ENCODE measurements around the gene CTRB1.
A peak's percentile ranks its signal among the peaks of the same experiment; 100 is the strongest.
"Not testable (repeated sequence)": the region's sequence is repeated elsewhere in the genome, so short reads cannot be mapped to it uniquely, and the experiment has no call there.

CTRB1 gene

DNA sequence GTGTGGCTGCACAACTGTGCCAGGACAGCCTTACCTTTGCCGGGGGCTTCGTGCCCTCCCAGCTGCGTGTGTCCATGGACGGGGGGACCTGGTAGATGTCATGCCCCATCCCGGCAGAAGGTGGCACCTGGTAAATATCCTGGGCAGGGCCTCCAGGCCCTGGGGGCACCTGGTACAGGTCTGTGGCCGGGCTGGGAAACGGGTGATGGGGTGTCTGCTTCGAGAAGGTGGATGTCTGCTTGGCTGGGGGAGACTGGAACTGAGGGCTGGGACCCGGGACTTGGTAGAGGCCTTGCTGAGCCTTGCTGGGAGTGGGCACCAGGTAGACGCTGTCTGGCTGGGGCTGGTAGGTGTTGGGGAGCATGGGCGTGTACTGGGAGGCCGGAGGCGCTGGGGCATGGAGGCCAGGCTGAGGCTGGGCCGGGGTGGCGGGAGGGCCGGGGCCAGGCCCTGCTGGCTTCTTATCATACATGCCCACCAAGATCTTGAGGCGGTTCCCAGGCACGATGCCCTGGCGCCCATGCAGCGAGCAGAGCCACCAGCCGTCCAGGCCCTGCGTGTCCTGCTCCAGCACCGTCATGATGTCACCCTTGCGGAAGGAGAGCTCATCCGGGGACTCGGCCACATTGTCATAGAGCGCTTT lies 23.8 kb downstream of the CTRB1 start:
- DNase-seq: not testable (repeated sequence)

- DNase-seq: no peak
Measured at GRCh38 chr16:75243667-75244224, 25.0 kb downstream of the CTRB1 start.

GRCh38 chr16:75244225-75244809 lies 25.5 kb downstream of the CTRB1 start:
- DNase-seq: no peak

DNA sequence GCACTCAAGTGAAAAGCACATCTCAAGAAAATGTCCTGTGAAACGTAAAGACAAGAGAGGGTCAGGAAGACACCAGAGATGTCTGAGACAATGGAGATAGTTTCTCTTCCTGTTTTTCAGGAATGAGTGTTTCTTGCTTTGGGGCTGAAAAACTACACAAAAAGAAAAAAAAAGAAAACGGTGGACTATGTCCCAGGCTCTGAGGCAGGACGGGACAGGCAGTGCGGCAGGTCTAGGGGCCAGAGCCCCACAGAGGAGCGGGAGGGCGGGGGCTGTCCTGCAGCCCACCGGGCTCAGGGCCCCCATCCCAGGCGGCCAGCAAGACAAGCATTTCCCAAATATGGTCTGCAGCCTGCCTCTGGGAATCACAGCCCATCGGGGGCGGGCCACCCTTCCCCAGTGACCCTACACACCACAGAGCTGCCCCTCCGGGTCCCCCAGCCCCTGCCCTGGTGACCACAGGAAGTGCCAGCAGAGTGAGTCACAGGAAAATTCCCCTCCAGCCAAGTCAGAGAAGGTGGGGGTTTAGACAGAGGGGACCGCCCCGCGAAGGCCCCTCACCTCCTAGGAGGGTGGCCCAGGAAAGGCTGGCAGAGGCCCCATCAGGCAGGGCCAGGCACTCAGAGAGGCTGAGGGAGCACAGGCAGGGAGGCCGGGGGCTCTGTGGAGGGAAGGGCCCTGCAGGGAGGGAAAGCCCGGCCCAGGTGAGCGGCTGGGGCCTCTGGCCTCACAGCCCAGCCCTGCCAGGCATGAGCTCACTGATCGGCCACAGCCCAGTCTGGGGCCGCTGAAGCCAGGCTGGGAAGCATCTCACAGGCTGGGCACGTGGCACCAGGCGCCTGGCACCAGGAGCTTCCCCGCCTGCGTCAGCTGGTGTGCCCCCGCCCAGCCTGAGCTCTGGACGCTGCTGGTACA lies 26.3 kb downstream of the CTRB1 start:
- peak; percentile 96 for DNase-seq

- DNase-seq: no peak
Measured at GRCh38 chr16:75246504-75247205, 27.9 kb downstream of the CTRB1 start.

DNA sequence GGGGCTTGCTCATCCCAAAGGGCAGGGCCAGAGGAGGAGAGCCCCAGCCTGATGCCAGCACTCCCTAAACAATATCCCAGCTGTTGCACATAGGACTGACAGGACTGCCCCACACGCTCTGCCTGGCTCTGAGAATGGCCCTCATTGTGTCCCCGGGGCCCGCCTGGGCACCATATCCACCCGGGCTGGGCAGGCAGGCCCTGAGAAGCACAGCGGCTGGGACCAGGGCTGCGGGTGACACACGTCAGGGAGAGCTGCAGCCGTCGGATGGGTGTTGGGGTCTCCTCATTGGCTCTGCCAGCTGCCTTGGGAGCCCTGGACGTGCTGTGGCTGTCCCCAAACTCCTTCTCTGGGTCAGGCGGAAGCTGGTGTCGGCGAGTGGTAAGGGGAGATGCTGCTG lies 28.5 kb downstream of the CTRB1 start:
- peak; percentile 87 for DNase-seq

DNA sequence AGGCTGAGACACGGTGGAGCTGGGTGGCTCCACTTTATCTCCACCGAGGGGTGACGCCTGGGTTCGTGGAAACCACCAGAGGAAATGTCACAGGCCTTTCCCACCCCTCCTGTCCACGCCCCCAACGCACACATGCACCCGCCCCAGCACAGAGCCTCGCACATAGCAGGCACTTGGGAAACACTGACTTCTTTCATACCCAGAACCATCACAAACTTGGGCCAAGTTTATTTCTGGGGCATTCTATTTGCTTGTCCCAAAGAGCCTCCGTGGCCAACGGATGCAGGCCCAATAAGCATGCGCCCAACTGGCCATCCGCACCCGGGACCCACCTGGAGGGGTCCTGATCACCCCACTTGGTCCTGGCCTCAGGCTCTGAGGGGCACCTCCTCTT lies 29.4 kb downstream of the CTRB1 start:
- peak; percentile 76 for DNase-seq

DNA sequence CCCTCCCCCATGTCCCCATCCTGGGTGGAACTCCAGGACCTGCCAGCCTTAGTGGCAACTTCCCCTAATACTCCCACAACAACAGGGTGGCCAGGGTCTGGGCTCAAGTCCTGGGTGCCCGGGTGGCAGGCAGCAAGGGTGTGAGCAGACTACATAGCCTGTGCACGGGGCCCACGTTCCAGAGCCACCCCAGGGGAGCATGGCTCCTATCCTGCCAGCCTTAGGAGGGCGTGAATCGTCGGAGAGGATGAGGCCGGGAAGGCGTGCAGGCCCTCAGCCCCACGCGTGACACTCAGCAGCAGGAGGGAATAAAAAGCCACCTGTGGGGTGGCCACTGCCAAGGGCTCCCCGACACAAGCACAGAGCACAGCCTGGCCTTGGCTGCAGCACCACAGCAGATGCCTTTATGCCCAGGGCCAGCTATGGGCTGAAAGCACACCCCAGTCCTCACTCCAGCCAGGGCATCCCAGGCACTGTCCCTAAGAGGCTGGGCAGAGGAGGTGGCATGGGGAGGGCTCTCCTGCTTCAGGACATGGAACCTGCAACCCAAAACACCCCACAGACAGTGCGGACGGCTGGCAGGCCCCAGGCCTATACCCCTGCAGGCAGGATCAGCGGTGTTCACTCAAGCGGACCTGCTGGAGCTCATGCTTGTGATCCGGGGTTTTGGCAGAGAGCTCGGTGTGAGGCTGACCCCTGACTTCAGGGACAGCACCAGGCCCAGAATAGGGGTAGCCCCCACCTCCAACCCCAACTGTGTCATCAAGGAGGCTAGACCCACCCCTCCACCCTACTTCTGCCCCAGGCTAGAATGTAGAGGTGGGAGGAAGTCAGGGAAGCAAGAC lies 30.0 kb downstream of the CTRB1 start:
- peak; percentile 52 for DNase-seq

GRCh38 chr16:75249441-75249840 lies 30.7 kb downstream of the CTRB1 start:
- no peak for DNase-seq

GRCh38 chr16:75250089-75250808 lies 31.5 kb downstream of the CTRB1 start:
- DNase-seq: no peak

DNA sequence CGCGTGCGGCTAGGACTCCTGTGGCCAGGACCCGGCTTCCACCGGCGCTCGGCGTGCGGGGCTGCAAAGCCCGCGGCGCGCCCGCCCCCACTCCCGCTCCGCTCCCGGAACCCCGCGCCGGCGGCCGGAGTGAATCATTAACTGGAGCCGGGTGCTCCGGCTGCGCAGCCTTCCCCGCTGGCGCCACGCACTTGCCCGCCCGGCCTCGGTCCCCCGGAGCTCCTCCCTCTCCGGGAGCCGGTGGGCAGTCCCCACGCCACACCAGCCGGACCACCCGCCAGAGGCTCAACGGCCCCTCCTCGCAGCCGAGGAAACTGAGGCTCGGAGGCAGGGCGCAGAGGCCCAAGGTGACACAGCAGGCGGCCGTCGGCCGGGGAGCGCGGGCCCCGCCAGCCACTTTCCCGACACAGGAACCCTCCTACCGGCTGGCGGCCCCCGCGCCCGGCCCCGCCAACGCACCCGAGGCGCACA lies 32.1 kb downstream of the CTRB1 start:
- no peak for DNase-seq

DNA sequence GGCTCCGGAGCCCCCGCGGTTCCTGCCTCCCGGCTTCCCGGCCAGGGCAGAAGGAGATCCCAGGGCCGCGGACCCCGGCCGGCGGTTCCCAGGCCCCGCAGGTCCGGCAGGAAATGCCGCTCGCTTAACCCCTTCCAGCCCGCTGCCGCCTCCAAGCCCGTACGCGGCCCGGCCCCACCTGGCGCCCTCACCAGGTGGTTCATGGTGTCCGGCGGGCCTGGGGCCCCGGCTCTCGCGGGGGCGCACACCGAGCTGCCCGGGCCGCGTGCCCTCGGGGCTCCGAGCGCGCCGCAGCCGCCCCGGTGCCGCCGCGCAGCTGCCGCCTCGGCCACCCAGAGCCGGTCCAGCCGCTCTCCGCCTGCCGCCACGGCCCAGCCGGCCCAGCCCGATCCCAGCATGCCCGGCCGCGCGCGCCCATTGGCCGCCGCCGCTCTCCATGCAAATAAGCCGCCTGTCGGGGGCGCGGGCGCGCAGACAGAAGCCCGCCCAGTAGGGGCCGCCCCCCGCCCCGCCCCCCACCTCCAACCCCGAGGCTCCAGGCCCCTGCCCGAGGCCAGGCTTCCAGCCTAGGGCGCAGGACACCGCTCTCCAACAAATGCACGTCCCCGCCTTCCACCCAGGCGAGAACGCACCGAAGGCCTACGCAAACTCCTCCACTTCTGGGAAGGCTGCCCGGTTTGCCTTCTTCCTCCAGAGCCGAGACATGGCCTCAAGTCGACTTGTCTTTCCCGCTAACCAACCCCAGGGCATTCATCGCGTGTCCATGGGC lies 32.7 kb downstream of the CTRB1 start, which contains the start of gene BCAR1:
BCAR1 (minus strand) TSS at position 345 of the 769 bp plus-strand sequence; CDS start at position 203, 142 bp downstream.
- peak; percentile 89 for DNase-seq

GRCh38 chr16:75252049-75252864 lies 33.5 kb downstream of the CTRB1 start:
- DNase-seq: no peak

DNA sequence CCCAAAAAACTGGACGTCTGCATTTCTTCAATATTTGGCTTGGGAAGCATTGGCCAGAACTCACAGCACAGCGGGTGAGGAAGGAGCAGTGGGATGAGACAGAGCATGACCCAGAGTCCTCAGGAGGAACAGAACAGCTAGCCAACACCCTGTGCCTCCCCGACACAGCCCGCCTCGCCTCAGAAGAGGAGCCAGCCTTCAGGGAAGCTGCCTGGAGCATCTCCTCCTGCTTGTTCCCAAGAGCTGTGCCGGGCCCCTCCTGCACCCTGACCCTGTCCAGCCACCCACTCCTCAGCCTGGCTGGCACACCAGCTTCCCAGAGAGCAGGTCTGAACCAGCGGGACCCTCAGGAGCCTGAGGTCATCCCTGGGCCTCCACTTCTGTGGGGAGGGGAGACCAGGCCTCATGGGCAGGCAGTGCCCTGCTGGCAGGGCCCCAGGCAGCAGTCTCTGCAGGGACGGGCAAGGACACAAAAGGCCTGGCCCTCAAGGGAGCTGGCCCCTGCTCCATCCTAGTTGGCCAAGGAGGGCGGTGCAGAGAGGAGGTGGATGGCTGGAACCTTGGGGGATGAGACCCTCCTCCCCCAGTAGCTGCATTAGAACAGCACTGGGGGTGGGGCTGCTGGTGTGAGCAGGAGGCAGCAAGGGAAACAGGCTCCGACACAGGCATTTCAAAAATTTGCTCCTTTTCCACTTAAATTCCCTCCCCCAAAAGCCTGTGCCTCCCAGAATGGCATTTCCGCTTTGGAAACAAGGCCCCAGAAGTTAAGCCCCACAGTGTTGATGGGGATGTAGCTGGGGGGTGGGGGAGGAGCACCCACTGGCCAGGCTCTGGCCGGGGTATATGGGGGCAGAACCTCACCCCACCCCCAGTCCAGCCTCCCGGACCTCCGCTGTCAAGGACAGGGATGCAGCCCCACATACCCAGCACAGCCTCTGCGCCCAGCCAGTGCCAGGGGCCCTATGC lies 34.4 kb downstream of the CTRB1 start:
- peak; percentile 16 for DNase-seq

DNA sequence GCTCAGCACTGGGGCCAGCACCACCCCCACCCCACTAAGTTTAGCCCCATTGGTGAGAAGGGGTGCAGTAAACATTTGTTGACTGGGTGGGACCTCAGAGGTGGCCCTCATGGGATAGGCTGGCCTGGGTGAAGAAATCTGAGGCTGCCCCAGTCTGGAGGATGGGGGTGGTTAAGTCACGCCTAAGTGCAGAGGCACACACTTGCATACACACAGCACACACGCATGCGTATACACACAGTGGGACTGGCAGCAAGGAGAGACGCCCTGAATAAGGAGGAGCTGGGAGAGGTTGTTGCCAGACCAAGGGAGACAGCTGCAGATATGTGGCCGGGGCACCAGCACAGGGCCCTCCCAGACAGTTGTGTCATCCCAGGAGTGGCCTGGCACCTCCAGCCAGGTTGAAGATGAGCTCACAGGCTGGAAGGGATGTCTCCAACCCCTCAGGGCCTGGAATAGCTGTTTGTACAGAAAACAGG lies 35.6 kb downstream of the CTRB1 start:
- no peak for DNase-seq

DNA sequence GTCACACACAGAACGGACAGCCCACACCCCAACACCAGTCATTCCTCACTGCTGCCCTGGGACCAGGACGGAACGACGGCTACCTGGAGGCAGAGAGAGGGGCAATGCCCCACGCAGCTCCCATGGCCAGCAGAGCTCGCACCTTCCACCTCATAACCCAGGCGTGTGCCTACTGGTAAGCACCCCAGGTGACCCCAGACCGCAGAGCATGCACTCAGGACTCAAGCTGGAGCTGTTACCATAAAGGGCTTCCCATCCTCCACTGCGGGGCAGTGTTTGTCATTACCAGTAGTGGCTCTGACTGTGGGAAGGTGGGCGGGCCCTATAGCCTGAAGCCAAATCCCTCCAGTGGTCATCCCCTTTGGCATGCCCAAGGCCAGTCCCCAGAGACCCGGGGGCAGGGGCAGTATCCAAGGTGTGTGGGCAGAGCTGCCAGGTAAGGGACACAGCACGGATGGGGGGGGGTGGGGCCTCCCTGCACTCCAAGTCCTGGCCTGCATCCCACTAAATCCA lies 37.3 kb downstream of the CTRB1 start:
- no peak for DNase-seq

DNA sequence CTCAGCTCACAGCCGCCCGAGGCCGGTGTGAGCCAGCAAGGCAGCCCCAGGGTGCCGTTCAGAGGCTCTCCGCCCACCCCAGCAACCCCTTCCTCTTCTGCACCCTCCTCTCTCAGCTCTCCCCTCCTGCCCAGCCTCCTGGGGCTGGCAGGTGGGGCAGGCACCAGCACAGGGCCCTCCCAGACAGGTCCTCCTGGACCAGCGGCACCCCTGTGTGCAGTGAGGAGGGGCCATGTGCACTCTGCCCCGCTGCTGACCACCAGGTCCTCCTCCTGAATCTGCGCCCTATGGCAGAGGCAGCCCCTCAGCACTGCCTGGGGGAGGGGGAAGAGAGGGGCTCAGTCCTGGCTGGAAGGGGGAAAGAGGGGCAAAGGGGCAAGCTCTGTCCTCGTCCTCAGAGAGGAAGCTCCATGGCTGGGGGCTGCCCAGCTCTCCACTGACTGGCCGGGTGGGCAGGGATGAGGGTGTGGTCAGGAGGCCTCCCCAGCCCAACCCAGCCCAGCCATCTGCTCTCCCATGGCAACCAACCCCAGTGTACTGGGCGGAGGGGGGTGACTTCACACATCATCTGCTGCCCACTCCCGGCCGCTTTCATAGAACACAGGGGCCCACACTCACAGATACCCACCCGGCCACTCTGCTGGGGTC lies 38.0 kb downstream of the CTRB1 start:
- DNase-seq: no peak
